H1 (cell line): Measurements from ENCODE around the gene TNS3.

Experiments used
- CTCF ChIP-seq, 3 experiments: IDR thresholded peaks; 1 replicate in 2 of 3; 2 replicates in 1 of 3; pipeline versions ENCODE4 v1.5.1 to v1.6.1; 2011; ENCODE audit warnings: low read length in 3 of 3, mild to moderate bottlenecking in 3 of 3, inconsistent platforms in 2 of 3, low read depth in 1 of 3, moderate library complexity in 1 of 3; ENCODE audit not compliant: insufficient read depth in 1 of 3; ENCODE audit errors: control extremely low read depth in 1 of 3
- EZH2 ChIP-seq: fragments of 200-600 bp; sonication (generic); IDR thresholded peaks from 2 replicates; pipeline ENCODE4 v1.7.1; 2012; ENCODE audit warnings: low read depth, mild to moderate bottlenecking, moderate library complexity, low read length, inconsistent platforms; ENCODE audit not compliant: severe bottlenecking
- HDAC6 ChIP-seq: IDR thresholded peaks from one replicate; pipeline ENCODE4 v1.7.1; 2012; ENCODE audit warnings: low read depth, mild to moderate bottlenecking, inconsistent platforms, low read length, moderate library complexity
- MAX ChIP-seq: IDR thresholded peaks from 2 replicates; pipeline ENCODE4 v1.6.1; 2012; ENCODE audit warnings: inconsistent platforms
- POLR2A ChIP-seq, 2 experiments: IDR thresholded peaks; 1 replicate in 1 of 2; 2 replicates in 1 of 2; pipeline ENCODE4 v1.6.1; 2011; ENCODE audit warnings: low read depth in 2 of 2, low read length in 2 of 2, mild to moderate bottlenecking in 2 of 2; ENCODE audit errors: control extremely low read depth in 1 of 2
- POLR2AphosphoS5 ChIP-seq: IDR thresholded peaks from 2 replicates; pipeline ENCODE4 v1.6.1; 2011; ENCODE audit warnings: low read depth, low read length
- RAD21 ChIP-seq, 2 experiments: IDR thresholded peaks in 1 of 2; conservative IDR thresholded peaks in 1 of 2; 2 replicates each; pipeline ENCODE4 v1.6.1; 2011; ENCODE audit warnings: low read depth in 2 of 2, low read length in 2 of 2, improper control_type of control experiment in 1 of 2, inconsistent platforms in 1 of 2, mild to moderate bottlenecking in 1 of 2, moderate library complexity in 1 of 2
- SIX5 ChIP-seq: IDR thresholded peaks from 2 replicates; pipeline ENCODE4 v1.6.1; 2011; ENCODE audit warnings: mild to moderate bottlenecking, low read depth, low read length
- USF2 ChIP-seq: IDR thresholded peaks from 2 replicates; pipeline ENCODE4 v1.6.1; 2011; ENCODE audit warnings: low read length, improper control_type of control experiment

GRCh38 chr7:47514367-47514766 lies 67.5 kb downstream of the TNS3 start:
- no peak for TF ChIP-seq MAX
- no peak for TF ChIP-seq RAD21 (IDR thresholded peaks at IDR 0.05 in 1 of 2, conservative IDR thresholded peaks at IDR 0.05 in 1 of 2; ENCODE audit: low read depth in 2 of 2, low read length in 2 of 2)
- no peak for TF ChIP-seq POLR2A (IDR thresholded peaks at IDR 0.05; ENCODE audit: control extremely low read depth in 1 of 2, low read depth in 2 of 2, low read length in 2 of 2)
- TF ChIP-seq CTCF (IDR thresholded peaks at IDR 0.05; ENCODE audit: control extremely low read depth in 1 of 3, insufficient read depth in 1 of 3, low read depth in 1 of 3, low read length in 3 of 3) = no peak
- no peak for TF ChIP-seq POLR2AphosphoS5
- no peak for TF ChIP-seq EZH2
- no peak for TF ChIP-seq HDAC6
- no peak for TF ChIP-seq USF2
- no peak for TF ChIP-seq SIX5
